Measurements from ENCODE around the gene C22orf15.

Gene C22orf15

GRCh38 chr22:23742505-23743264, 20.1 kb upstream of the C22orf15 start:
- Mint-ChIP-seq H3K4me3 (no peak overlapping the region), H3K9me3 (no peaks in the 10 kb centered on the region), H3K27ac (no peak overlapping the region), H3K27me3 (no peaks in the 10 kb centered on the region), H3K4me1 (ENCODE audit: low read depth) (peaks cover 20% of the 10 kb centered on the region), H3K36me3 (ENCODE audit: low read depth) (peaks cover 35% of the 10 kb centered on the region)
- intact Hi-C loops (cut with micrococcal nuclease) = no loop called here

- intact Hi-C loops (cut with micrococcal nuclease) = no loop called here
- Mint-ChIP-seq H3K4me3 (no peak overlapping the region), H3K9me3 (no peaks in the 10 kb centered on the region), H3K36me3 (ENCODE audit: low read depth) (peaks cover 35% of the 10 kb centered on the region), H3K27me3 (no peaks in the 10 kb centered on the region), H3K4me1 (ENCODE audit: low read depth) (peaks cover 20% of the 10 kb centered on the region), H3K27ac (no peak overlapping the region)
These were observed 19.5 kb upstream of the C22orf15 start for GRCh38 chr22:23743303-23743705.

DNA sequence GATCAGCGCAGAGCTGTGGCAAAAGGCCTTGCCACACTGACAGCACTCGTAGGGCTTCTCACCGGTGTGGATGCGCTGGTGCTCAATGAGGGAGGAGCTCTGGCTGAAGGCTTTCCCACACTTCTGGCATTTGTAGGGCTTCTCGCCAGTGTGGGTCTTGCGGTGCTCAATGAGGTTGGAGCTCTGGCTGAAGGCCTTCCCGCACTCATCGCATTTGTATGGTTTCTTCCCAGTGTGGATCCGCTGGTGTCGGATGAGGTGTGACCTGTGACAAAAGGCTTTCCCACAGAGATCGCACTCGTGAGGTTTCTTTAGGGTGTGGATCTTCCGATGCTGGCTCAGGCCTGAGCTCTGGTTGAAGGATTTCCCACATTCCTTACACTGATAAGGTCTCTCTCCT, 18.8 kb upstream of the C22orf15 start:
- H3K27me3 Mint-ChIP-seq = no peaks in the 10 kb centered on the region
- no peak overlapping the region for H3K4me3 Mint-ChIP-seq
- peaks cover 35% of the 10 kb centered on the region for H3K36me3 Mint-ChIP-seq (ENCODE audit: low read depth)
- intact Hi-C loops (cut with micrococcal nuclease) = no loop called here
- H3K27ac Mint-ChIP-seq = no peak overlapping the region
- no peaks in the 10 kb centered on the region for H3K9me3 Mint-ChIP-seq
- peaks cover 20% of the 10 kb centered on the region for H3K4me1 Mint-ChIP-seq (ENCODE audit: low read depth)

- intact Hi-C loops (cut with micrococcal nuclease) = no loop called here
- Mint-ChIP-seq H3K27me3 (no peaks in the 10 kb centered on the region), H3K4me3 (no peak overlapping the region), H3K36me3 (ENCODE audit: low read depth) (peaks cover 35% of the 10 kb centered on the region), H3K27ac (no peak overlapping the region), H3K4me1 (ENCODE audit: low read depth) (peaks cover 21% of the 10 kb centered on the region), H3K9me3 (no peaks in the 10 kb centered on the region)
These were observed 18.3 kb upstream of the C22orf15 start for GRCh38 chr22:23744485-23744884.

DNA sequence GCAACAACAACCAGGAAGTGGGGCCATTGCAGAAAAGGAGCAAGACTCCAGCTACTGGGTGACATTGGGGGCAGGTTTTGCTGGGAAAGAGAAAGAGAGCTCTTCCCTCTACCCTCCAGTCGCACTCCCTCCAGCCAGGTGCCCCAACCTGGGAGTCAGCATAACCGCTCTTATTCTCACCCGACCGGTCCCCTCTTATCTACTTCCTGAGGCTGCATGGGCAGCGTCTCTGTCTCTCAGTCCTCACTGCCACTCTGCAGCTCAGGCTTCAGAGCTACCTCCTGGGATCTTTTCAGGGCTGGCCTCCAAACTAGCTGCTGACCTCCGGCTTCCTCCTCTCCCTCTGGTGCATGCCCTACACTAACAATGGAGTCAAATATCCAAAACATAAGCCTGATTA, 17.0 kb upstream of the C22orf15 start:
- no peaks in the 10 kb centered on the region for H3K9me3 Mint-ChIP-seq
- H3K27ac Mint-ChIP-seq = peak overlapping the region; percentile 68
- H3K4me3 Mint-ChIP-seq = no peak overlapping the region
- peaks cover 34% of the 10 kb centered on the region for H3K4me1 Mint-ChIP-seq (ENCODE audit: low read depth)
- intact Hi-C loops (cut with micrococcal nuclease) = no loop called here
- H3K27me3 Mint-ChIP-seq = no peaks in the 10 kb centered on the region
- H3K36me3 Mint-ChIP-seq (ENCODE audit: low read depth) = peaks cover 39% of the 10 kb centered on the region

GRCh38 chr22:23749841-23750301, 12.9 kb upstream of the C22orf15 start:
- intact Hi-C loops (cut with micrococcal nuclease) = no loop called here
- H3K9me3 Mint-ChIP-seq = no peaks in the 10 kb centered on the region
- H3K4me3 Mint-ChIP-seq = peak overlapping the region; percentile 80
- peaks cover 62% of the 10 kb centered on the region for H3K4me1 Mint-ChIP-seq (ENCODE audit: low read depth)
- H3K36me3 Mint-ChIP-seq (ENCODE audit: low read depth) = peaks cover 13% of the 10 kb centered on the region
- H3K27me3 Mint-ChIP-seq = no peaks in the 10 kb centered on the region
- no peak overlapping the region for H3K27ac Mint-ChIP-seq

GRCh38 chr22:23750367-23750713, 12.4 kb upstream of the C22orf15 start:
- peaks cover 10% of the 10 kb centered on the region for H3K36me3 Mint-ChIP-seq (ENCODE audit: low read depth)
- H3K27ac Mint-ChIP-seq = peak overlapping the region; percentile 92
- no peaks in the 10 kb centered on the region for H3K9me3 Mint-ChIP-seq
- H3K27me3 Mint-ChIP-seq = no peaks in the 10 kb centered on the region
- H3K4me1 Mint-ChIP-seq (ENCODE audit: low read depth) = peaks cover 61% of the 10 kb centered on the region
- intact Hi-C loops (cut with micrococcal nuclease) = no loop called here
- peak overlapping the region; percentile 80 for H3K4me3 Mint-ChIP-seq

GRCh38 chr22:23750714-23751440, 11.9 kb upstream of the C22orf15 start, which contains the start of gene ZNF70:
ZNF70 (minus strand) TSS chr22:23751112; CDS start chr22:23745140, 5,972 bp downstream.
- no peaks in the 10 kb centered on the region for H3K9me3 Mint-ChIP-seq
- peaks cover 10% of the 10 kb centered on the region for H3K36me3 Mint-ChIP-seq (ENCODE audit: low read depth)
- intact Hi-C loops (cut with micrococcal nuclease) = no loop called here
- H3K4me3 Mint-ChIP-seq = peak within 1 kb of the TSS; percentile 86
- peaks cover 56% of the 10 kb centered on the region for H3K4me1 Mint-ChIP-seq (ENCODE audit: low read depth)
- H3K27ac Mint-ChIP-seq = peak within 1 kb of the TSS; percentile 92
- no peaks in the 10 kb centered on the region for H3K27me3 Mint-ChIP-seq

DNA sequence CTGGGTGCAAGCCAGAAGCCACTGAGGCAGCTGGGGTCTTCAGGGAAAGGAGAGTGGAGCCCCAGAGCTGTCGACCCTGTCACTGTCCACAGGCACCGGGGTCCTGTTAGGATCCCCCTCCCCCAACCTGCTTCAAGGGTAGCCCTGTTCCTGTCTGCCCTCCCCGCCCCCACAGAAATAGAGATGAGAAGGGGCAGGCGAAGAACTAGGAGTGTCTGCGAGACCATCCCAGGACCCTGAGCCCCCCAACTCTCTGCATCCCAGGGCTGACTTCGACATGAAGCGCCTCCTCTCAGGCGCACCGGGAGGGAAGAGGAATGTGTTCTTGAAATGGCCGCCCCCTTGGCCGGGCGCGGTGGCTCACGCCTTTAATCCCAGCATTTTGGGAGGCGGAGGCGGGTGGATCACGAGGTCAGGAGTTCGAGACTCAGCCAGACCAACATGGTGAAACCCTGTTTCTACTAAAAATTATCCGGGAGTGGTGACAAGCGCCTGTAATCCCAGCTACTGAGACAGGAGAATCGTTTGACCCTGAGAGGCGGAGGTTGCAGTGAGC, 11.3 kb upstream of the C22orf15 start:
- Mint-ChIP-seq H3K9me3 (no peaks in the 10 kb centered on the region), H3K4me3 (peak overlapping the region; percentile 86), H3K27ac (peak overlapping the region; percentile 92), H3K4me1 (ENCODE audit: low read depth) (peaks cover 50% of the 10 kb centered on the region), H3K27me3 (no peaks in the 10 kb centered on the region), H3K36me3 (ENCODE audit: low read depth) (peaks cover 10% of the 10 kb centered on the region)
- intact Hi-C loops (cut with micrococcal nuclease) = no loop called here

GRCh38 chr22:23752090-23752691, 10.6 kb upstream of the C22orf15 start:
- intact Hi-C loops (cut with micrococcal nuclease) = no loop called here
- Mint-ChIP-seq H3K4me3 (peak overlapping the region; percentile 86), H3K4me1 (ENCODE audit: low read depth) (peaks cover 43% of the 10 kb centered on the region), H3K27ac (peak overlapping the region; percentile 92), H3K27me3 (no peaks in the 10 kb centered on the region), H3K36me3 (ENCODE audit: low read depth) (peaks cover 10% of the 10 kb centered on the region), H3K9me3 (no peaks in the 10 kb centered on the region)

GRCh38 chr22:23752750-23753149, 10.0 kb upstream of the C22orf15 start:
- intact Hi-C loops (cut with micrococcal nuclease) = no loop called here
- H3K27me3 Mint-ChIP-seq = no peaks in the 10 kb centered on the region
- peaks cover 42% of the 10 kb centered on the region for H3K4me1 Mint-ChIP-seq (ENCODE audit: low read depth)
- no peaks in the 10 kb centered on the region for H3K9me3 Mint-ChIP-seq
- H3K36me3 Mint-ChIP-seq (ENCODE audit: low read depth) = peaks cover 10% of the 10 kb centered on the region
- H3K27ac Mint-ChIP-seq = no peak overlapping the region
- H3K4me3 Mint-ChIP-seq = no peak overlapping the region

GRCh38 chr22:23753385-23753784, 9.4 kb upstream of the C22orf15 start:
- intact Hi-C loops (cut with micrococcal nuclease) = no loop called here
- no peaks in the 10 kb centered on the region for H3K27me3 Mint-ChIP-seq

GRCh38 chr22:23754220-23754919, 8.4 kb upstream of the C22orf15 start, which contains the start of gene VPREB3:
VPREB3 (minus strand) TSS chr22:23754425; CDS start chr22:23754363, 62 bp downstream.
- intact Hi-C loops (cut with micrococcal nuclease) = no loop called here
- no peak within 1 kb of the TSS for H3K27ac Mint-ChIP-seq

More at GRCh38 chr22:23753385-23753784, 9.4 kb upstream of the C22orf15 start:
- H3K4me3 Mint-ChIP-seq = no peak overlapping the region
- peaks cover 42% of the 10 kb centered on the region for H3K4me1 Mint-ChIP-seq (ENCODE audit: low read depth)
- H3K9me3 Mint-ChIP-seq = no peaks in the 10 kb centered on the region
- H3K36me3 Mint-ChIP-seq (ENCODE audit: low read depth) = peaks cover 10% of the 10 kb centered on the region
- no peak overlapping the region for H3K27ac Mint-ChIP-seq

More at GRCh38 chr22:23754220-23754919, 8.4 kb upstream of the C22orf15 start, which contains the start of gene VPREB3:
- Mint-ChIP-seq H3K4me3 (no peak within 1 kb of the TSS), H3K36me3 (ENCODE audit: low read depth) (peaks cover 10% of the 10 kb centered on the region), H3K9me3 (no peaks in the 10 kb centered on the region), H3K4me1 (ENCODE audit: low read depth) (peaks cover 42% of the 10 kb centered on the region), H3K27me3 (no peaks in the 10 kb centered on the region)

Measured in dendritic cell treated with granulocyte-macrophage colony-stimulating factor and Interleukin-4, amounts not matched to agents 40 ng/mL and 50 ng/mL, for 4 days (primary cell).